ENCODE results near the gene BEX2. TPM values are rescaled to one million over a fixed set of nuclear protein-coding genes. Genes with fewer than 3 reads are reported as not detected.
"Not testable (repeated sequence)": the region's sequence is repeated elsewhere in the genome, so short reads cannot be mapped to it uniquely, and the experiment has no call there.

BEX2 gene
- total RNA-seq (10 to 100 TPM; 13.9 to 22.0 TPM), polyA plus RNA-seq (10 to 100 TPM; 23.2 to 52.5 TPM)
- long read RNA-seq, donor 1, transcript BEX2-202 (3 exons, 899 nt), result major isoform, 12 of 27 reads
- long read RNA-seq, donor 1, partial matches to known transcripts, result 14 of 27 reads
- long read RNA-seq, donor 1, other reads (novel, unspliced or antisense), result 0 of 27 reads
- long read RNA-seq, donor 2, transcript BEX2-202 (3 exons, 899 nt), result major isoform, 8 of 9 reads
- long read RNA-seq, donor 2, partial matches to known transcripts, result 0 of 9 reads
- long read RNA-seq, donor 2, other reads (novel, unspliced or antisense), result 0 of 9 reads
- long read RNA-seq, donor 3, transcript BEX2-202 (3 exons, 899 nt), result major isoform, 11 of 38 reads
- long read RNA-seq, donor 3, partial matches to known transcripts, result 17 of 38 reads
- long read RNA-seq, donor 3, other reads (novel, unspliced or antisense), result 10 of 38 reads
- long read RNA-seq, donor 4, transcript BEX2-202 (3 exons, 899 nt), result major isoform, 9 of 10 reads
- long read RNA-seq, donor 4, partial matches to known transcripts, result 0 of 10 reads
- long read RNA-seq, donor 4, other reads (novel, unspliced or antisense), result 0 of 10 reads
- long read RNA-seq, donor 5, transcript BEX2-202 (3 exons, 899 nt), result major isoform, 14 of 15 reads
- long read RNA-seq, donor 5, partial matches to known transcripts, result 0 of 15 reads
- long read RNA-seq, donor 5, other reads (novel, unspliced or antisense), result 0 of 15 reads

- ATAC-seq (ENCODE audit: insufficient read depth, low FRiP score) (peak; percentile 93), DNase-seq (peak; percentile 40 to 72 (median 64))
- TF ChIP-seq CTCF (IDR thresholded peaks at IDR 0.05; ENCODE audit: control extremely low read depth, extremely low read depth), result no peak
- H3K4me3 ChIP-seq, result peak within 1 kb of the TSS; percentile 28
- H3K9ac ChIP-seq (ENCODE audit: insufficient read depth in 1 of 2, low read length in 2 of 2), result no peak within 1 kb of the TSS
- H3K36me3 ChIP-seq (ENCODE audit: control insufficient read depth in 4 of 4, insufficient read depth in 4 of 4, low read length in 4 of 4), result no peaks in the 10 kb centered on the region
- H3K4me1 ChIP-seq (ENCODE audit: control insufficient read depth in 5 of 5, insufficient read depth in 5 of 5, low read length in 5 of 5), result no peaks in the 10 kb centered on the region
- H3K27ac ChIP-seq (ENCODE audit: low read depth in 1 of 2, low read length in 1 of 2), result no peak within 1 kb of the TSS
- H3K9me3 ChIP-seq (ENCODE audit: control insufficient read depth in 4 of 4, insufficient read depth in 3 of 4, low read length in 3 of 4), result no peaks in the 10 kb centered on the region
- peaks cover 2 to 33% (median 27%) of the 10 kb centered on the region in 3 donors for H3K27me3 ChIP-seq (ENCODE audit: control insufficient read depth in 3 of 3, insufficient read depth in 3 of 3, low read length in 2 of 3)
- WGBS, 2 donors, result 3 to 32% methylated on average over 22 to 52 of the region's 52 CpGs
These were observed at the start of gene BEX2 for GRCh38 chrX:103310555-103311398. TSS of gene BEX2 (minus strand) at chrX:103310990. CDS start at chrX:103309976, 1,014 bp downstream.

- no peak overlapping the region for H3K9ac ChIP-seq (ENCODE audit: insufficient read depth in 1 of 2, low read length in 2 of 2)
- WGBS, 2 donors, result 63 to 70% methylated on average over 2 of the region's 2 CpGs
- no peak overlapping the region for H3K4me3 ChIP-seq
- peaks cover 0 to 4% (median 0%) of the 10 kb centered on the region in 5 donors for H3K4me1 ChIP-seq (ENCODE audit: control insufficient read depth in 5 of 5, insufficient read depth in 5 of 5, low read length in 5 of 5)
- ATAC-seq (ENCODE audit: insufficient read depth, low FRiP score), result no peak
- peaks cover 0 to 17% (median 0%) of the 10 kb centered on the region in 3 donors for H3K27me3 ChIP-seq (ENCODE audit: control insufficient read depth in 3 of 3, insufficient read depth in 3 of 3, low read length in 2 of 3)
- no peaks in the 10 kb centered on the region for H3K9me3 ChIP-seq (ENCODE audit: control insufficient read depth in 4 of 4, insufficient read depth in 3 of 4, low read length in 3 of 4)
- H3K27ac ChIP-seq (ENCODE audit: low read depth in 1 of 2, low read length in 1 of 2), result no peak overlapping the region
- peak in 1 of 3 donors; percentile 10 for DNase-seq
- TF ChIP-seq CTCF (IDR thresholded peaks at IDR 0.05; ENCODE audit: control extremely low read depth, extremely low read depth), result no peak
- no peaks in the 10 kb centered on the region for H3K36me3 ChIP-seq (ENCODE audit: control insufficient read depth in 4 of 4, insufficient read depth in 4 of 4, low read length in 4 of 4)
These were observed 49.3 kb upstream of the BEX2 start for GRCh38 chrX:103360092-103360491.

- H3K4me3 ChIP-seq; H3K36me3 ChIP-seq (ENCODE audit: control insufficient read depth in 4 of 4, insufficient read depth in 4 of 4, low read length in 4 of 4); H3K27ac ChIP-seq (ENCODE audit: low read depth in 1 of 2, low read length in 1 of 2); ATAC-seq (ENCODE audit: insufficient read depth, low FRiP score); H3K4me1 ChIP-seq (ENCODE audit: control insufficient read depth in 5 of 5, insufficient read depth in 5 of 5, low read length in 5 of 5); H3K9ac ChIP-seq (ENCODE audit: insufficient read depth in 1 of 2, low read length in 2 of 2); H3K9me3 ChIP-seq (ENCODE audit: control insufficient read depth in 4 of 4, insufficient read depth in 3 of 4, low read length in 3 of 4); DNase-seq: not testable (repeated sequence)
- H3K27me3 ChIP-seq (ENCODE audit: control insufficient read depth in 3 of 3, insufficient read depth in 3 of 3, low read length in 2 of 3), result peaks cover 0 to 17% (median 0%) of the 10 kb centered on the region in 3 donors
- WGBS, 2 donors, result 74 to 92% methylated on average over 3 of the region's 3 CpGs
These were observed 48.8 kb upstream of the BEX2 start for GRCh38 chrX:103359605-103360004.
